Activated T-helper 1 cell treated with anti-CD3 and anti-CD28 coated beads, Interleukin-12 subunit alpha, Interleukin-12 subunit beta, Interleukin-2, Interleukin-4 antibody, amounts not matched to agents 30 ng/mL and 10 ng/mL and 1 ng/mL, durations not matched to agents 14 hours and 24 hours and 36 hours (primary cell): ENCODE measurements around the gene LSP1. TPM values are rescaled to one million over a fixed set of nuclear protein-coding genes. Genes with fewer than 3 reads are reported as not detected.

ENCODE experiments used
- DNase-seq: peaks from one replicate; pipeline ENCODE4 v3.0.0; 2021; ENCODE audit warnings: low spot score
- H3K27ac Mint-ChIP-seq: one replicate; pipeline ENCODE4 v1.8.0; 2021; ENCODE audit warnings: mild to moderate bottlenecking, mixed read lengths
- H3K27me3 Mint-ChIP-seq: one replicate; pipeline ENCODE4 v1.8.0; 2022; ENCODE audit warnings: mild to moderate bottlenecking, moderate library complexity, mixed read lengths; ENCODE audit not compliant: insufficient read depth
- H3K36me3 Mint-ChIP-seq: one replicate; pipeline ENCODE4 v1.8.0; 2021; ENCODE audit warnings: low read depth, mixed read lengths
- H3K4me1 Mint-ChIP-seq: one replicate; pipeline ENCODE4 v1.8.0; 2021; ENCODE audit warnings: low read depth, mixed read lengths
- H3K4me3 Mint-ChIP-seq: one replicate; pipeline ENCODE4 v1.8.0; 2021; ENCODE audit warnings: mild to moderate bottlenecking, moderate library complexity, mixed read lengths
- H3K9me3 Mint-ChIP-seq: one replicate; pipeline ENCODE4 v1.8.0; 2021; ENCODE audit warnings: mixed read lengths
- intact Hi-C: fragments of 100-400 bp; cut with micrococcal nuclease; formaldehyde crosslinking; loops from one replicate; pipeline ENCODE4 v1.15.1; 2024
- total RNA-seq: library from RNA; stranded (reverse); gene quantifications from 2 replicates; pipeline ENCODE4 v1.2.3, GENCODE V29; 2022

LSP1 gene
- total RNA-seq, 1 donor from 2014 or later: 262 TPM

DNA sequence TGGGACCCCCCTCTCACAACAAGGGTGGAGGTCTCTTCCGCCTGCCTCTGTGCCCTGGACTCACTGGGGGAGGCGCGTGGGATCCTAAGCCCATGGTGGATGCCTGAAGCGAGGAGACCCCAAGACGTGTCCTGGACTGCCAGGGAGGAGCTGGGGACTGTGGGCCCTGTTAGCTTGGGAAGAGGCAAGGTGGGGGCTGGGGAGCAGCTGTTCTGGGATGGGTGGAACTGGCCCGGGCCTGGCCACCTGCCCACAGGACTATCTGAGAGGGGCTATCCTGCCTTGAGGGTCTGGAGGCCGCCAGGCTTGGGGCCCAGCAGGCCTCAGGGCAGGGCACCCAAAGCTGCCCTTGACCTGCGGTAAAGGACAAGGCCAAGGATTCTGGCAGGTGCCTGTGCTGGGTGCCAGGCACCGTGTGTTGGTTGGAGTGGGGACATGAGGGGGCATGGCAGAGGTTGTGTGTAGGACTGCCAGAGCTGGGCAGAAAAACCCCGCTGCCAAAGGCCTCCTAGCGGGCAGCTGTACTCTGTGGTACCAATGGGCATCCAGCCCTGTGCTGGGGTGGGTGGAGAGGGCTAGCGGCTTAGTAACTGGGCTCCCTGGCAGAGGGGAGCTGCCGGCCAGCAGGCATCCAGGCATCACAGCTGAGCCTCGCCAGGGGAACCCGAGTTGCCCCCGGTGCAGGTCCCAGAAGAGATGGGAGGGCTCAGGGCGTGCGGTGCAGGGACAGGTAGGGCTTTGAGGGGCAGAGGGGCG lies 670 bp downstream of the LSP1 start:
- Mint-ChIP-seq H3K4me1 (peaks cover 53% of the 10 kb centered on the region), H3K36me3 (peaks cover 7% of the 10 kb centered on the region), H3K27me3 (no peaks in the 10 kb centered on the region), H3K9me3 (no peaks in the 10 kb centered on the region), H3K4me3 (peak overlapping the region; percentile 98), H3K27ac (peak overlapping the region; percentile 99)
- intact Hi-C loops: loop anchor here (2.0 to 10.0 kb wide), 8 partner anchors 15 to 1141 kb away; partner anchors contain the start of genes CD81, CTSD, NAP1L4 and TNNI2
- no peak for DNase-seq

DNA sequence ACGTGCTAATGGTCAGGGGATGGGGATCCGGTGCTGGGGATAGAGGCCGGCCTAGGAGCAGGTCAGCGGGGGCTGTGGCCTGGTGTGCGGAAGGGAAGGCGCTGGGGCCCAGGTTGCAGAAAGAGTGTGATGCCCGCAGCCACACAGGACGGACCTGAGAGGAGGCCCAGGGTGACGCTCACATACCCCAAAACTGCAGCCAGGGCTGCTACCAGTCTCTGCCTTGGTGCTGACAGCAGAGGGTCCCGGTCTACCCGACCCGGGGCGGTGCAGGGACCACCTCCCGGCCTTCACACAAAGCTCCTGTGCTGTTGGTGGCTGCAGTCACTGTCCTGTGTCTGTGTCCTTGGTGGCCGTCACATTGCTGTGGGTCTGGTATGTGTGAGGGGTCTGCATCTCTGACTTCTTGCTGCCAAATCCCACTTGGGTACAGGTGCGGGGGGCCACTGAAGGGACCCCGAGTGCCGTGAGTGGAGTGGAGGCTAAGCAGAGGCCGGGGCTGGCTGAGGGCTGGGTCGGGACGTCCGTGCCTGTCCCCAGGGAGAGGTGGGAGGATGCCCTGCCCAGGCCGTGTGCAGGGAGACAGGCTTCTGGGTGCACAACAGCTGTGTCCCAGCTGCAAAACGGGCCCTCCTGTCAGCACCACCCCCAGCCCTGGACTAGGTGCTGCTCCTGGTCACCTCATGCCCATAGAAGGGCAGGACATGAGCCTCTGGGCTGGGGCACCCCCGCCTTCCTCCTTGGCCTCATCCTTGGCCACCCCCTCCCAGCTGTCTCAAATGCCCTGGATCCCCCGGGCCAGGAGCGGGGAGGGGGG lies 1.5 kb downstream of the LSP1 start:
- Mint-ChIP-seq H3K4me1 (peaks cover 46% of the 10 kb centered on the region), H3K4me3 (peak overlapping the region; percentile 98), H3K36me3 (peaks cover 7% of the 10 kb centered on the region), H3K27ac (peak overlapping the region; percentile 99), H3K9me3 (no peaks in the 10 kb centered on the region), H3K27me3 (no peaks in the 10 kb centered on the region)
- no peak for DNase-seq
- intact Hi-C loops: loop anchor here (2.0 to 10.0 kb wide), 6 partner anchors 16 to 1140 kb away; partner anchors contain the start of genes CD81, NAP1L4 and TSSC4

DNA sequence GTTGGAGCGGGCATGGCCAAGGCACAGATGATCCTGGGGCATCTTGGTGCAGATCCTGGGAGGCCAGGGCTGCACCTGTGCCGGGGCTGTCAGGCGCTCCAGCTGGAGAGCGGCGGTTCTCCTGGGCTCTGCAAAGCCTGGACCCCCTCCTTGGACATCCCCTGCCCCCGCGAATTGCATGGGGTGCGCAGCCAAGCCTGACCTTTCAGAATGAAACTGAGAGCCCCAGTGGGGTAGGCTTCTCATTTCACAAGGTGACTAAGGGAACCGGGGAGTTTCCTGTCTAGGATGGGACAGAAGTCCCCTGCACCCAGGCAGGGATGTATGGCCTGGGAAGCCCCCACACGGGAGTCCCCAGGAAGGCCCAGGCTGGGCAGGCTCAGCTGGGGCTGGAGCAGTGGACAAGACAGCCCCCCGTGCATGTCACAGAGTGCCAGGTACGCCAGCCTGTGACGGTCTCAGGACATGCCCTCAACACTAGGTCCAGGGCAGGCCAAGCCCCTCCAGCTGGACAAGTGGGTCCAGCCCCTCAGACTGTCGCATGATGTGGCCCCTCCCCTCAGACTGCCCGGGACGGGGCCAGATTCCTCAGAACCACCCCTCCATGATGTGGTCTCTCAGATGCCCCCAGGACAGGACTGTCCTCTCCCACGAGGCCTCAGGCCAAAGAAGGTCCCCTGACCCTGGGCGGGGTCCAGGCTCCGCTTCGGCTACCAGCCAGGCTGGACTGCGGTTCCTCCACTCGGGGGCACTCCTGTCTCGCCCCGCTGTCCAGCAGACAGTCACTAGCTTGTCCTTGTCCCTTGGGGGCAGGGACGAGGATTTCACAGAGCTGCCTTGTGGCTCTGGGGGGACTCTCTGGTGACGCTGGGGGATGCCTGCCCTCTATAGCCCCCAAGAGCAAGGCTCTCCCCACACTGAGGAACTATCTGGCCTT lies 2.3 kb downstream of the LSP1 start:
- Mint-ChIP-seq H3K4me1 (peaks cover 39% of the 10 kb centered on the region), H3K4me3 (peak overlapping the region; percentile 98), H3K27me3 (no peaks in the 10 kb centered on the region), H3K27ac (peak overlapping the region; percentile 34), H3K36me3 (peaks cover 7% of the 10 kb centered on the region), H3K9me3 (no peaks in the 10 kb centered on the region)
- DNase-seq: peak; percentile 36
- intact Hi-C loops: loop anchor here (2.0 to 10.0 kb wide), 6 partner anchors 16 to 1140 kb away; partner anchors contain the start of genes CD81, NAP1L4 and TSSC4

DNA sequence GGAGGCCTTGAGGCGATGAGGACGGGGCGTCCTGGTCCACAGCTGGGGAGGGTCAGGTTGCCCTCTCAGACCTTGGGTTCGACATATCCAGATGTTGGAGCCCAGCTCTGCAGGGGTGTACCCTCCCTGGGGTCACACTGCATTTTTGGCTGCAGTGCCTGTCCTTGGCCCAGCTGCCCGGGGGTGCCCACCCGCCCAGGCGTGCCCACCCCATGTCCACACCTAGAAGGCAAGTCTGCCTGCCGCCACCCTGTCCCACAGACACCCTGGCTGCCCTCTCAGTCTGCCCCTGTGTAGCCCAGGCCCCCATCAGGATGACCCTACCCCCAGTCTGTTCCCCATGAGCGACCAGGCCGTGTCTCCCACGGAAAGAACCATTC lies 3.0 kb downstream of the LSP1 start:
- intact Hi-C loops: loop anchor here (2.0 to 10.0 kb wide), 4 partner anchors 15 to 1139 kb away; partner anchors contain the start of genes CD81 and NAP1L4
- peaks cover 7% of the 10 kb centered on the region for H3K36me3 Mint-ChIP-seq
- H3K4me3 Mint-ChIP-seq: peak overlapping the region; percentile 30
- H3K27me3 Mint-ChIP-seq: no peaks in the 10 kb centered on the region
- peaks cover 32% of the 10 kb centered on the region for H3K4me1 Mint-ChIP-seq
- peak overlapping the region; percentile 78 for H3K27ac Mint-ChIP-seq
- no peak for DNase-seq
- H3K9me3 Mint-ChIP-seq: no peaks in the 10 kb centered on the region

DNA sequence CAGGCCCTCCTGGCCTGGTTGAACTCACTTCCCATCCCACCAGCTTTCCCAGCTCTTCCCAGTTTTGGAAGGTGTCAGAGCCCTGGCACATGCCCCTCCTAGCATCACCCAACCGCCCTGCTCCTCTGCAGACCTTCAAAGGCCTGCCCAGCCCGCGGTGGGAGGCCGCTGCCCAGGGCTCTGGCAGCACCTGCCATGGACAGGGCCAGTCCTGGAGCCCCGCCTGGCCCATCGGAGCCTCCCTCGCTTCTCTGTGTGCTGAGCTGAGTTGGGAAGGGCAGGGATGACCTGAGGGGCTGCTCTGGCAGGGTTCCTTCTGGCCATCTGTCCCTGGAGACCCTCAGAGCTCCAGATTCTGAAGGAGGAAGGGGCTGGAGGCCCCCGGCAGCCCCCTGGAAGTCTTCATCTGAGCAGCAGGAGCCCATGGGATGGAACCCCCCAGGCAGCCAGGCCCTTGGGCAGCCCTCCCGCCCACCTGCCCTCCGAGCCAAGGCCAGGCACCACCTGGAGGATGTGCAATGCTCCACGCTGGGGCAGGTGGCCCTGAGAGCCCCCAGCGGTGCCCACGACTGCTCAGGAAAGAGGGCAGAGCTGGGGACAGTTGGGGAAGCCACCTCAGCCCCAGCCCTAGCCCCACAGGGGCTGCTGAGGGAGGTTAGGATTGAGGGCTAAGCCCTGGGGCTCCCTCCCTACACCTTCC lies 3.6 kb downstream of the LSP1 start:
- Mint-ChIP-seq H3K4me1 (peaks cover 26% of the 10 kb centered on the region), H3K27ac (peak overlapping the region; percentile 78), H3K36me3 (peaks cover 7% of the 10 kb centered on the region), H3K4me3 (peak overlapping the region; percentile 30), H3K9me3 (no peaks in the 10 kb centered on the region), H3K27me3 (no peaks in the 10 kb centered on the region)
- no peak for DNase-seq
- intact Hi-C loops: loop anchor here (10.0 kb wide), 2 partner anchors 518 to 1138 kb away; partner anchors contain the start of genes CD81 and NAP1L4

DNA sequence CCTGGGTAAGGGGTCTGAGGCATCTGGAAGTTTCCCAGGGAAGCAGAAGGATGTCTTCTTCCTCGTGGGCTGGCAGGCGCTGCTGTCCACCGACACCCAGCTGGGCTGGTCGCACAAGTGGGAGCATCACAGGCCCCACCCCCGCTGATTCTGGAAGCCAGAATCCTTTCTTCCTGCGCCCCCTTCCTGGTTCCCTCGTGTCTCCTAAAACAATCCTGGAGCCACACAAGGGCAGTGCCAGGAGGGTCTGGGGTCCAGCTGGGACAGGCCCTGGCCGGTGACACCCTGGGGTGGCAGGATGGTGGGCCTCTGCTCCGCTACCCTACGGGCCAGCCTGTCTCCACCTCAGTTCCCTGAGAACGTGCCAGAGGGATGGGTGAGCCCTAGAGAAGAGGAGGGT lies 4.2 kb downstream of the LSP1 start:
- no peak for DNase-seq
- Mint-ChIP-seq H3K9me3 (no peaks in the 10 kb centered on the region), H3K4me1 (peaks cover 20% of the 10 kb centered on the region), H3K4me3 (no peak overlapping the region), H3K27me3 (no peaks in the 10 kb centered on the region), H3K27ac (no peak overlapping the region), H3K36me3 (peaks cover 7% of the 10 kb centered on the region)
- intact Hi-C loops: loop anchor here (10.0 kb wide), 2 partner anchors 518 to 1138 kb away; partner anchors contain the start of genes CD81 and NAP1L4

DNA sequence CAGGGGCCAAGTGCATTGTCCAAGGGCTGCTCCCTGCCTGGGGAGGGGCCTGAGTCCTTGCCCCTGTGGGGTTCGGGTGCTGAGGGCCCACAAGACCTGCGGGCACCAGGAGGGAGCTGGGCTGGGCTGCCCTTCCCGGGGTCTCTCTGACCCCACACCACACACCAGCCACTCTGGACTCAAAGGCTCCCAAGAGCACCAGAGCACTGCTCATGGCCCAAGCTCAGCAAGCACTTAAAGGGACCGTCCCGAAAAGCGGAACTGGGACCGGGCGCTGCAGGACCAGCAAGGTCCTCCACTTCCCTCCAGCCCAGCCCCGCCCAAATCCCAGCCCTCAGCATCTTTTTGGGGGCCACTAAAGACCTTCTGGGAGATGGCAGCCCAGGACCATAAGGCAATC lies 5.3 kb downstream of the LSP1 start:
- no peak overlapping the region for H3K4me3 Mint-ChIP-seq
- H3K27ac Mint-ChIP-seq: no peak overlapping the region
- intact Hi-C loops: loop anchor here (10.0 kb wide), 2 partner anchors 517 to 1137 kb away; partner anchors contain the start of genes CD81 and NAP1L4
- H3K4me1 Mint-ChIP-seq: peaks cover 9% of the 10 kb centered on the region
- no peaks in the 10 kb centered on the region for H3K9me3 Mint-ChIP-seq
- peaks cover 4% of the 10 kb centered on the region for H3K36me3 Mint-ChIP-seq
- no peaks in the 10 kb centered on the region for H3K27me3 Mint-ChIP-seq
- DNase-seq: no peak

DNA sequence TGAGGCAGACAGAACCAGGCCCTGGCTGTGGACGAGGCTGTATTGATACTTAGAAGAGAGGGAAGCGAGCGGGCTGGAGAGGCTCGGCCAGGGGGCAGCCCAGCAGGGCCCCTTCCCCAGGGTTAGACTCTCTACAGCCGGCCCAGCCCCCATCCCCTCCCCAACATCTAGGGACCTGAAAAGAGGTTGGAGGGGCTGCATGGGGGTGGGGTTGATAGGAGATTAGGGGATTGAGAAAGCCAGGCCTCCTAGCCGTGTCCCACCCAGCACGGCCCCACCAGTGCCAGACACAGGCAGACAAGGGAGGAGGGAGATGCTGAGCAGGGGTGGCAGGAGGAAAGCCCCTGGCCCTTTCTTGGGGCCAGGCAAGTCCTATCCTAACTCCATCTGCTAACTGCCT lies 5.7 kb downstream of the LSP1 start:
- Mint-ChIP-seq H3K36me3 (peaks cover 4% of the 10 kb centered on the region), H3K9me3 (no peaks in the 10 kb centered on the region)
- intact Hi-C loops: loop anchor here (10.0 kb wide), 2 partner anchors 516 to 1136 kb away; partner anchors contain the start of genes CD81 and NAP1L4

DNA sequence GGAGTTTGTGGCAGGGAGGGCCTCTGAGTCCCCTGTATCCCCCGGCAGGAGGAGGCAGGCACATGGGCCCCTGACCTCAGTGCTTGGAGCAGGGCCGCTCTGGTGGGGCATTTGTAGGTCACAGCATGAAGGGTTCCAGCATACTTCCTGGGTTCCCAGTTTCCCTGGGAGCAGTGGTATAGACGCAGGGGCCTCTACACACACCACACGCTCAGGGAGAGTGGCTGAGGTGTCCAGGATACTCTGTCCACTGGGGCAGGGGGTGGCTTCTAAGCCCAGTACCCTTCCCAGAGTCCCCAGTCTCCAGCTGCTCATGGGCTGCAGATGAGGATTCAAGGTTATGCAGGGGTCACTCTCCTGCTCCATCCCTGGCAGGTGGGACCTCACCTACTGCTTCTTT lies 6.1 kb downstream of the LSP1 start:
- no peak overlapping the region for H3K27ac Mint-ChIP-seq
- intact Hi-C loops: loop anchor here (10.0 kb wide), 2 partner anchors 516 to 1136 kb away; partner anchors contain the start of genes CD81 and NAP1L4

More for the DNA sequence above, 5.7 kb downstream of the LSP1 start:
- H3K27ac Mint-ChIP-seq: no peak overlapping the region
- peaks cover 5% of the 10 kb centered on the region for H3K4me1 Mint-ChIP-seq
- no peak overlapping the region for H3K4me3 Mint-ChIP-seq
- DNase-seq: no peak
- H3K27me3 Mint-ChIP-seq: no peaks in the 10 kb centered on the region

DNA sequence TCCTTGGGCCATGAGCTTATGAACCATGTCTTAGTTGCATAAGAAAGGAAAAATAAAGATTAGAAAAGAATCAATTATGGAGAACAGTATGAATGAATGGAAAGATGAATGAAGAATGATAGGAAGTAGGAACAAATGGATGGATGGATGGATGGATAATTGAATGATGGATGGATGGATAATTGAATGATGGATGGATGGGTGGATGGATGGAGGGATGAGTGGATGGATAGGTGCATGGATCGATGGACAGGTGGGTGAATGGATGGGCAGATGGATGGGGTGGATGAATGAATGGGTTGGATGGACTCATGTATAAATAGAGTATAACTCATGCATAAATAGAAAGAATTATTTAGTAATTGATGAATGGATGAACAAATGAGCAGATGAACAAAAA lies 7.2 kb downstream of the LSP1 start:
- Mint-ChIP-seq H3K9me3 (no peaks in the 10 kb centered on the region), H3K27ac (no peak overlapping the region), H3K4me1 (no peaks in the 10 kb centered on the region), H3K36me3 (peaks cover 1% of the 10 kb centered on the region), H3K4me3 (no peak overlapping the region), H3K27me3 (no peaks in the 10 kb centered on the region)
- intact Hi-C loops: no loop called here
- DNase-seq: no peak

More for the DNA sequence above, 6.1 kb downstream of the LSP1 start:
- DNase-seq: no peak
- Mint-ChIP-seq H3K4me3 (no peak overlapping the region), H3K4me1 (peaks cover under 1% of the 10 kb centered on the region), H3K36me3 (peaks cover 4% of the 10 kb centered on the region), H3K9me3 (no peaks in the 10 kb centered on the region), H3K27me3 (no peaks in the 10 kb centered on the region)

DNA sequence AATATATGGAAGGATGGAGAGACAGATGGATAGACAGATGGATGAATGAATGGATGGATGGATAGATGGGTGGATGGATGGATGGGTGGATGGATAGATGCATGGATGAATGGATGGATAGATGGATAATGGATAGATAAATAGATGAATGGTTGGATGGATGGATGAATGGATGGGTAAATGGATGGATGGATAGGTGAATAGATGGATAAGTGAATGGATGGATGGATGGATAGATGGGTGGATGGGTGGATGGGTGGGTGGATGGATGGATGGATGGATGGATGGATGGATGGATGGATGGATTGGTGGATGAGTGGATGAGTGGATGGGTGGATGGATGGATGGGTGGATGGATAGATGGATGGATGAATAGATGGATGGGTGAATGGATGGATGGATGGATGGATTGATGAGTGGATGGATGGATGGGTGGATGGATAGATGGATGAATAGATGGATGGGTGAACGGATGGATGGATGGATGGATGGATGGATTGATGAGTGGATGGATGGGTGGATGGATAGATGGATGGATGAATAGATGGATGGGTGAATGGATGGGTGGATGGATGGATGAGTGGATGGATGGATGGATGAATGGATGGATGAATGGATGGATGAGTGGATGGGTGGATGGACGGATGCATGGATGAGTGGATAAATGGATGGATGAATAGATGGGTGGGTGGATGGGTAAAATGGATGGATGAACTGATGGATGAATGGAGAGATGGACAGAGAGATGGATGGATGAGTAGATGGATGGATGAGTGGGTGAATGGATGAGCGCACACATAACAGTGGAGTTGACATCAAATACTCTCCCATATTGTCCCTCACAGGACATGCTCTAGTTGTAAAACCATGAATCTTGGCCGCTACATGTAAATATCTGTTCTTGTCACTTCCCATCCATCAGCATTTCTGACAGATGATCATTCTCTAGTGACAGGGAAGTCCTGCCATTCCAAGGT lies 8.8 kb downstream of the LSP1 start:
- no peaks in the 10 kb centered on the region for H3K4me1 Mint-ChIP-seq
- peaks cover 3% of the 10 kb centered on the region for H3K36me3 Mint-ChIP-seq
- no peak overlapping the region for H3K27ac Mint-ChIP-seq
- H3K9me3 Mint-ChIP-seq: no peaks in the 10 kb centered on the region
- intact Hi-C loops: no loop called here
- H3K27me3 Mint-ChIP-seq: no peaks in the 10 kb centered on the region
- DNase-seq: no peak
- H3K4me3 Mint-ChIP-seq: no peak overlapping the region
